Body of pancreas (tissue), 4 donors: ENCODE data around the gene ARNT2. TPM values are rescaled to one million over a fixed set of nuclear protein-coding genes. Genes with fewer than 3 reads are reported as not detected.

Source experiments
- ATAC-seq: fragments of 150-250 bp; one replicate; pipeline ENCODE4 v1.9.1; 2016
- DNase-seq, 4 donors: peaks; one replicate each; pipeline ENCODE4 v3.0.0-alpha.2; 2019
- H3K27ac ChIP-seq, 4 donors: fragments of 200-600 bp; sonication (generic); 1 replicate in 3 of 4; 2 replicates in 1 of 4; pipeline versions ENCODE4 v1.5.1 to v1.6.1; 2016 to 2019; ENCODE audit warnings: mild to moderate bottlenecking in 1 of 4, mixed read lengths in 1 of 4, moderate library complexity in 1 of 4
- H3K27me3 ChIP-seq, 2 donors: fragments of 200-600 bp; sonication (generic); one replicate each; pipeline ENCODE4 v1.6.0; 2016; ENCODE audit warnings: mild to moderate bottlenecking in 1 of 2
- H3K36me3 ChIP-seq, 2 donors: fragments of 200-600 bp; sonication (generic); replicated peaks in 1 of 2; 2 replicates each; pipeline ENCODE4 v1.5.1; 2016; ENCODE audit warnings: low read depth in 2 of 2; ENCODE audit not compliant: insufficient read depth in 1 of 2
- H3K4me1 ChIP-seq: fragments of 200-600 bp; sonication (generic); one replicate; pipeline ENCODE4 v1.6.0; 2016
- H3K4me3 ChIP-seq, 2 donors: fragments of 200-600 bp; sonication (generic); 1 replicate in 1 of 2; 2 replicates in 1 of 2; pipeline ENCODE4 v1.5.1; 2016 to 2019
- H3K9me3 ChIP-seq, 3 donors: fragments of 200-600 bp; sonication (generic); 1 replicate in 2 of 3; 2 replicates in 1 of 3; pipeline ENCODE4 v1.5.1; 2016
- CTCF ChIP-seq, 7 experiments: fragments of 450-650 bp in 4 of 7; fragments of 200-600 bp in 3 of 7; sonication (generic) in 3 of 7; IDR thresholded peaks; one replicate each; pipeline ENCODE4 v1.5.1; 2016 to 2019; ENCODE audit warnings: antibody characterized with exemption in 7 of 7
- POLR2A ChIP-seq, 3 donors: fragments of 450-650 bp; IDR thresholded peaks; one replicate each; pipeline ENCODE4 v1.6.1; 2016; ENCODE audit warnings: antibody characterized with exemption in 3 of 3, mild to moderate bottlenecking in 2 of 3
- WGBS, 2 donors: methylation state at CpG; one replicate each; pipeline ENCODE4 v1.1.5; 2017; 5-methylcytosine and 5-hydroxymethylcytosine counted together
- intact Hi-C: fragments of 100-400 bp; cut with DNase I; formaldehyde crosslinking; loops from one replicate; pipeline ENCODE4 v1.15.1; 2023
- total RNA-seq, 2 donors: library from RNA; depleted of rRNA; stranded (reverse); fragments of >200 nt; gene quantifications; one replicate each; pipeline ENCODE4 v1.1.0, GENCODE V29; 2016

Gene ARNT2
- total RNA-seq, 2 donors from 2014 or later, result 5.3 to 5.4 TPM

- H3K4me1 ChIP-seq, result peaks cover 18% of the 10 kb centered on the region
- H3K27me3 ChIP-seq, result no peaks in the 10 kb centered on the region
- 8 to 10% methylated on average over 17 to 33 of the region's 33 CpGs for WGBS, 2 donors
- H3K27ac ChIP-seq, result peak overlapping the region; percentile 9 to 75 (median 50)
- DNase-seq (peak; percentile 9 to 42 (median 25)), ATAC-seq (peak; percentile 45)
- no peaks in the 10 kb centered on the region for H3K36me3 ChIP-seq
- H3K9me3 ChIP-seq, result no peaks in the 10 kb centered on the region
- intact Hi-C loops, result no loop called here
- no peak for TF ChIP-seq CTCF (IDR thresholded peaks at IDR 0.05)
- peak in 2 of 3 donors; percentile 10 to 14 for TF ChIP-seq POLR2A (IDR thresholded peaks at IDR 0.05)
- H3K4me3 ChIP-seq, result peak overlapping the region; percentile 22 to 30
Measured at GRCh38 chr15:80404761-80405553, 775 bp downstream of the ARNT2 start.

GRCh38 chr15:80405554-80405850, 1.3 kb downstream of the ARNT2 start:
- 69 to 70% methylated on average over 4 of the region's 4 CpGs for WGBS, 2 donors

GRCh38 chr15:80405970-80406369, 1.8 kb downstream of the ARNT2 start:
- DNase-seq (no peak), ATAC-seq (no peak)
- TF ChIP-seq CTCF (IDR thresholded peaks at IDR 0.05), result no peak
- no peak for TF ChIP-seq POLR2A (IDR thresholded peaks at IDR 0.05)
- no peak overlapping the region for H3K4me3 ChIP-seq
- 75 to 76% methylated on average over 2 of the region's 2 CpGs for WGBS, 2 donors
- H3K4me1 ChIP-seq, result peaks cover 18% of the 10 kb centered on the region
- H3K27me3 ChIP-seq, result no peaks in the 10 kb centered on the region
- H3K36me3 ChIP-seq, result no peaks in the 10 kb centered on the region
- H3K27ac ChIP-seq, result no peak overlapping the region
- H3K9me3 ChIP-seq, result no peaks in the 10 kb centered on the region
- intact Hi-C loops, result no loop called here

More at GRCh38 chr15:80405554-80405850, 1.3 kb downstream of the ARNT2 start:
- ATAC-seq (no peak), DNase-seq (no peak)
- intact Hi-C loops, result no loop called here
- Histone ChIP-seq H3K9me3 (no peaks in the 10 kb centered on the region), H3K36me3 (no peaks in the 10 kb centered on the region), H3K27ac (peak overlapping the region in 2 of 4 donors; percentile 32 to 75), H3K4me1 (peaks cover 18% of the 10 kb centered on the region), H3K4me3 (no peak overlapping the region), H3K27me3 (no peaks in the 10 kb centered on the region)
- TF ChIP-seq POLR2A (IDR thresholded peaks at IDR 0.05), result no peak
- TF ChIP-seq CTCF (IDR thresholded peaks at IDR 0.05), result no peak

GRCh38 chr15:80411788-80412288, 7.7 kb downstream of the ARNT2 start:
- no peak for TF ChIP-seq POLR2A (IDR thresholded peaks at IDR 0.05)
- TF ChIP-seq CTCF (IDR thresholded peaks at IDR 0.05), result no peak
- Histone ChIP-seq H3K9me3 (no peaks in the 10 kb centered on the region), H3K27me3 (no peaks in the 10 kb centered on the region), H3K4me1 (peaks cover 6% of the 10 kb centered on the region), H3K36me3 (no peaks in the 10 kb centered on the region), H3K27ac (peak overlapping the region in 1 of 4 donors; percentile 6), H3K4me3 (no peak overlapping the region)
- intact Hi-C loops, result no loop called here
- no peak for DNase-seq
- ATAC-seq, result no peak
- WGBS, 2 donors, result 33 to 38% methylated on average over 1 of the region's 1 CpG
